GM12892 (cell line): ENCODE results near the gene MAP3K10.

ENCODE experiments used
- POLR2A ChIP-seq: IDR thresholded peaks from 2 replicates; pipeline ENCODE4 v1.6.1; 2011; ENCODE audit warnings: low read depth, low read length, control low read depth
- POLR2AphosphoS5 ChIP-seq: IDR thresholded peaks from 2 replicates; pipeline ENCODE4 v1.6.1; 2011; ENCODE audit warnings: low read depth, low read length, control low read depth

DNA sequence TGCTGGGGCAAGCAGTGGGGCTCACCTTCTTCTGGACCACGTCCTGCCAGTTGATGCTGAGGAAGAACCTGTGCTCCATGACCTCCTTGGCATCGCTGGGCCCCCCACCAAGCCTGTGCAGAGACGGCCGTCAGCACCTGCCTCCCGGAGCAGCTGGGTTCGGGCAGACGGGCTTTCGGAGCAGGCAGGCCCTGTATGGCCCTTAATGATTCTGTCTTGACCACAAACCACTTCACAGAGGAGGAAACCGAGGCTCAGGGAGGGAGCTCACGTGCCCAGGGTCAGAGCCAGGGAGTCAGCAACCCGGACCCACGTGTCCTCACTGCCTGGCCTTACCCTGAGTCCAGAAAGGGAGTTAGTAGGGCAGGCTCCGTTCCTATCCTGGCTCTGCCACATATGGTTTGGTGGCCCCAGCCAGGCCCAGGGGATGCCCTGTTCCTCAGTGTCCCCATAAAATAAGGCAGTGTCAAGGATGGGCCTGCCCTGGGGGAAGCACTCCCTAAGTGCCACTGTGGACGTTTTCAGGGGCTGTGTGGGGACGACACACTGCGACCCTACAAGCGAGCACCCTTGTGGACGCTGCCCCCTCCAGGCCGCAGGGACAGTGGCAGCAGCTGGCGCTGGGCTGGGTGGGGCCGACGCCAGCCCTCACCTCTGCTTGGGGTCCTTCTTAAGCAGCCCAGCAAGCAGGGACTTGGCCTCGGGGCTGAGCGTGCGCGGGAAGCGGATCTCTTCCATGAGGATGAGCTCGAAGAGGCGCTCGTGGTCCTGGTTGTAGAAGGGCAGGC is 44.2 kb downstream of the MAP3K10 start:
- no peak for TF ChIP-seq POLR2A
- no peak for TF ChIP-seq POLR2AphosphoS5
